GM12873 (cell line): ENCODE data around the gene ACOX1.

Source experiments
- TF ChIP-seq, protein P1 (sequence below): IDR thresholded peaks from 2 replicates; pipeline ENCODE4 v1.5.1; 2012; ENCODE audit warnings: low read depth, mild to moderate bottlenecking, moderate library complexity, low read length, control low read depth; ENCODE audit not compliant: insufficient read depth; ENCODE audit errors: missing control alignments

The ACOX1 gene

DNA sequence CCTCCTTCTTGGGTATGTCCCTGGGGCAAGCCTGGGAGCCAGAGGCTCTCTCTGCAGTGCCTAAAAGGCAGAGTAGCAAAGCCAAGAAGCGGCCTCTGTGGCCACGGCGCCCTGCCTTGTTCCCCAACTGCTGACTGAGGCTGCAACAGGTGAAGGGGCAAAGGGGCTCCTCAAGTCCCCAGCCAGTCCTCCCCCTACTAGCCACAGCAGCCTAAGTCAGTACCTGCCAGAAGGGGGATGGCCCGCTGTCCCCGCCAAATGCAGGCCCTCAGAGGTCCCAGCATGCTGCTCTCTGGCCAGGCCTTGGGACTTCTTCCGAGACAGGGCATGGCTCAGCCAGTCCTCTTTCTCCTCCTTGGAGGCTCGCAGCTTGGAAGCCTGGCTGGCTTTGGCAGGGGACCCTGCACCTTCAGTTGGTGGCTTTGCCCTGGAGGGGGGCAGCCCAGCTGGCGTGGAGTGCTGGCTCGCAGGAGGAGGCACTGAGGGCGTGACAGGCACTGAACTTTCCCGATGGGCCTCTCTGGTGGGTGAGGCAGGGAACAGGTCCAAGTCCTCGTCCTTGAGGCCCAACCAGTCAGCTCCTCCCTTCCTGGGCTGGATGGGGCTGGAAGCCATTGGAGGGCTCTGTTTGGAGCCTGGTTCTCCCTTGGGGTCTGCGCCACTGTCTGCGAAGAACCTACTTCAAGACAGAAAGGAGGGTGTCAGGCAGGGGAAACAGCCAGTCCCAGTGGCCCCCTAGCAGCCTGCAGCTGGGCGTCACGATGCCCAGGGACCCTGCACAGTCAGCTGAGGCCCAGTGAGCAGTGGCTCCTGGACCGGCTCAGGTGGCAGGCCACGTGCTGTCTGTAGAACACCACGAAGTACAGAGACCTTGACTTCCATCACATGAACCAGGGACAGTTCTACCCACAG is 55.7 kb downstream of the ACOX1 start:
- TF ChIP-seq, protein P1, sequence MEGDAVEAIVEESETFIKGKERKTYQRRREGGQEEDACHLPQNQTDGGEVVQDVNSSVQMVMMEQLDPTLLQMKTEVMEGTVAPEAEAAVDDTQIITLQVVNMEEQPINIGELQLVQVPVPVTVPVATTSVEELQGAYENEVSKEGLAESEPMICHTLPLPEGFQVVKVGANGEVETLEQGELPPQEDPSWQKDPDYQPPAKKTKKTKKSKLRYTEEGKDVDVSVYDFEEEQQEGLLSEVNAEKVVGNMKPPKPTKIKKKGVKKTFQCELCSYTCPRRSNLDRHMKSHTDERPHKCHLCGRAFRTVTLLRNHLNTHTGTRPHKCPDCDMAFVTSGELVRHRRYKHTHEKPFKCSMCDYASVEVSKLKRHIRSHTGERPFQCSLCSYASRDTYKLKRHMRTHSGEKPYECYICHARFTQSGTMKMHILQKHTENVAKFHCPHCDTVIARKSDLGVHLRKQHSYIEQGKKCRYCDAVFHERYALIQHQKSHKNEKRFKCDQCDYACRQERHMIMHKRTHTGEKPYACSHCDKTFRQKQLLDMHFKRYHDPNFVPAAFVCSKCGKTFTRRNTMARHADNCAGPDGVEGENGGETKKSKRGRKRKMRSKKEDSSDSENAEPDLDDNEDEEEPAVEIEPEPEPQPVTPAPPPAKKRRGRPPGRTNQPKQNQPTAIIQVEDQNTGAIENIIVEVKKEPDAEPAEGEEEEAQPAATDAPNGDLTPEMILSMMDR = no peak

DNA sequence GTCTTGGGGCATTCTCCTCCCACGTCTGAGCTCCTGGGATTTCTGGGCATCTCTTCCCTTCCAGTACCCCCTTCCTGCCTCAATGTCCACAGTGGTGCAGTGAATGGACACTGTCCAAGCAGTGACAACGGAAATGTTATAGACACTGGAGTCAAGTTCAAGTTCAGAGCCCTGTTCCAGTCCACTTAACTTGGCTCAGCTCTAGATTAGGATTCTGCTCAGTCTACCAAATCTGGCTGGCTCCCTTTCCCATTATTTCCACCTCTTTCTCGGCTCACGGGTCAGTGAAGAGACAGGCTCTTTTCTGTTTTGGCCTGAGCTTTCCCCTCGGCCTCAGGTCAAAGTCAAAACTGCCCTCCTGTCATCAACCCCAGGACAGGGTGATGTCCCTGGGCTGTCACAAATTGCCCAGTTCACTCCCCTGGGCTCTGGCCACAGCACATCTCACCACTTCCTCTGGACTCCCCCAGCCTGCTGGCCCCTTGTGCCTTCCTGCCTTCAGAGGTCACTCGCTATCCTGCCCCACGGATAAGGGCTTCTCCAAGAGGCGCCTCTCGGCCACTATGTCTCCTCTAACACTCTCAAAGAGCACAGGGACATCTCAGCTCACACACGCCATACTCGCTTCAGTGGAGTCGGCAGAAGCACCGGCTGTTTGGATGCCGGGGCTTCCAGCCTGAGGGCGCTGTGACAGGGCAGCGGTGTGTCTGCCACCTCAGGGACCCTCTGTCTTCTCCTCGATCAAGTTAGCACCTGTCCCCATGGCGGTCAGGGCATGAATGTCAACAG is 56.6 kb downstream of the ACOX1 start:
- TF ChIP-seq, protein P1 = no peak

DNA sequence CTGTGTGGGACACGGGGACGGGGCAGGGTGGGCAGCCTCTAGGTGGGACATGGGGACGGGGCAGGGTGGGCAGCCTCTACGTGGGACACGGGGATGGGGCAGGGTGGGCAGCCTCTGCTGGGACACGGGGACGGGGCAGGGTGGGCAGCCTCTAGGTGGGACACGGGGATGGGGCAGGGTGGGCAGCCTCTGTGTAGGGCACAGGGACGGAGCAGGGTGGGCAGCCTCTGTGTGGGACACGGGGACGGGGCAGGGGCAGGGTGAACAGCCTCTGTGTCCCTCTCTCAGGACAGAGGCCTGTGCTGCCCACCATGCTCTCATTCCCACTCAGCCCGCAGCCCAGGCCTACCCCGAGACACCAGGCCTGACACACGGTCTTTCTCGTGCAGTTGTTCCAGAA is 57.4 kb downstream of the ACOX1 start:
- TF ChIP-seq, protein P1 = no peak

DNA sequence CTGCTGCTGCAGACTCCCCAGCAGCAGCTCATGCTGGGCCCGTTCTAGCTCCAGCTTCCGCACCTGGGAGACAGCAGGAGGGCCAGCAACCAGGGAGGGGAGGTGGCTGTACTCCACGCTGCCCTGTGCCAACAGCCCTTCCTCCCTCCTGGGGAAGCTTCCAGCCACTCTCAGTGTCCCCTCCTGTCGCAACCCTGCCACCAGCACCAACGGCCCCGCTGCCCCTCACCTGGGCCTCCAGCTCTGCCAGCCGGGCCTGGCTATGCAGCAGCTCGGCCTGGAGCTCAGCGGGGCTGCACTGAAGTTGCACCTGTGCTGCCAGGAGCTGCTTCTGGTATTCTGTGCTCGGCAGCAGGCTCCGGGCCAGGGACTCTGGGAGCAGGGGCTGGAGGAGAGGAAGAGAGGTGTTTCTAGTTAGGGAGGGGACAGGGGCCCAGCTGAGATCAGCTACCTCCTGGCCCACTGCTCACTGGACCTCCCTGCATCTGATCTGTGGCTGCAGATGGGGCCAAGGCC is 58.9 kb downstream of the ACOX1 start:
- TF ChIP-seq, protein P1 = no peak

DNA sequence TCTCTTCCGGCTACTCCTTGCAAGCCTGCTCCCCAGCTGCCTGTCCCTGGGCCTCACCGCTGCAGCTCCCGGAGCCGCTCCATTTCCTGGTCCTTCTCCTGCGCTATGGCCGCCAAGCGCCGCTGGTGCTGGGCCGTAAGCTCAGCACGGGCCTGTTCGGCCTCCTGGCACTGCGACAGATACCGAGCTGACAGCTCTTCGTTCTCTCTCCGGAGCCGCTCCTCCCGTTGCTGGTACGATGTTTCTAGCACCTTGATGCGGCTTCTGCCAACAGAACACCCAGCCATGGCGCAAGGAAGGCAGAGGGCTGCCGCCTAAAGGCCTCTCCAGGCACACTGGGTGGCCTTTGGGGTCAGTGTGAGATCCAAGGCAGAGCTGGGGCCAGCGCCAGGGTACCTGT is 59.4 kb downstream of the ACOX1 start:
- TF ChIP-seq, protein P1 = no peak

DNA sequence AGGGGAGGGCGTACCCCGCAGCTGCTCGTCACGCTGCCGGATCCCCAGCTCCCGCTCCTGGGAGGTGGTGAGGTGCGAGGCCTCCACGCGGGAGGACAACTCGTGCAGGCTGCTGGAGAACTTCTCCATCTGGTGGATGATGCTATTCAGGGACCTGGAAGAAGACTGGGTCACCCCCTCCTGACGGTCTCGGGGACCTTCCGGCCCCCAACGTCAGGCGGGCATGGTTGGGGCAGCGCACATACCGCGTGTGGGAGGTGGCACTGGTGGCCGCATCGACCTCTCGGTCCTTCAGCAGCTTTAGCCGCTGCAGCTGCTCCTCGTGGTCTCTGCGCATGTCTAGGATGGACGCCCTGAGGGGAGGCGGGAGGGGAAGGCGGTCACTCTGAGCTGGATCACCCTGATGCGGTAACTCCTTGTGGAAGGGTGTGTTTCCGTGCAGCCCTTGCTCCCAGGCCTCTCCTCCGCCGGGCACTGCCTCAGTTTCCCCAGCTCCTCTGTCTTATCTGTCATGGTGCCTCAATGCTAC is 61.0 kb downstream of the ACOX1 start:
- TF ChIP-seq, protein P1 = no peak
